ENCODE measurements around the gene RESP18.
"Not testable (repeated sequence)": the region's sequence is repeated elsewhere in the genome, so short reads cannot be mapped to it uniquely, and the experiment has no call there.

The RESP18 gene

GRCh38 chr2:219325657-219326315 is 6.8 kb downstream of the RESP18 start:
- DNase-seq (ENCODE audit: low spot score) = no peak

- no peak for DNase-seq (ENCODE audit: low spot score)
These were observed 7.4 kb downstream of the RESP18 start for GRCh38 chr2:219325136-219325535.

GRCh38 chr2:219323434-219323833 is 9.1 kb downstream of the RESP18 start:
- DNase-seq (ENCODE audit: low spot score) = no peak

DNA sequence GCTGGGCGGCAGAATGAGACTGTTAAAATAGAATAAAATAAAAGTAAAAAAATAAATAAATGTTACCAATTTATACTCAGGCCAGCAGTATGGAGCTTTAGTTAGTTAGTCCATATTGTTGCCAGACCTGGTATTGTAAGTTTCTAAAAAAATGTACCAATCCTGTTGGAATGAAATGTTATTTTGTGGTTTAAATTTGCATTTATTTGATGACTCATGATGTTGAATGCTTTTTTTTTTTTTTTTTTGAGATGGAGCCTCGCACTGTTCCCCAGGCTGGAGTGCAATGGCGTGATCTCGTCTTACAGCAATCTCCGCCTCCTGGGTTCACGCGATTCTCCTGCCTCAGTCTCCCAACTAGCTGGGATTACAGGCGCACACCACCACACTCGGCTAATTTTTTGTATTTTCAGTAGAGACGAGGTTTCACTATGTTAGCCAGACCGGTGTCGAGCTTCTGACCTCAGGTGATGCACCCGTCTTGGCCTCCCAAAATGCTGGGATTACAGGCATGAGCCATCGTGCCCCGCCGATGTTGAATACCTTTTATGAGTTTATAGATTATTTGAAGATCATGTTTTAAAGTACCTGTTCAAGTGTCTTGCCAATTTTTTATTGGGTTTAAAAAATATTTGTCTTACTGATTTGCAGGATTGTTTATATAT is 17.6 kb downstream of the RESP18 start:
- DNase-seq (ENCODE audit: low spot score) = no peak

- not testable (repeated sequence) for DNase-seq (ENCODE audit: low spot score)
These were observed 19.8 kb downstream of the RESP18 start for GRCh38 chr2:219312683-219313263.

GRCh38 chr2:219309278-219309677 is 23.3 kb downstream of the RESP18 start, which contains the start of gene PTPRN:
Gene PTPRN (minus strand): TSS chr2:219309401. CDS start chr2:219309332, 69 bp downstream.
- DNase-seq (ENCODE audit: low spot score) = no peak

DNA sequence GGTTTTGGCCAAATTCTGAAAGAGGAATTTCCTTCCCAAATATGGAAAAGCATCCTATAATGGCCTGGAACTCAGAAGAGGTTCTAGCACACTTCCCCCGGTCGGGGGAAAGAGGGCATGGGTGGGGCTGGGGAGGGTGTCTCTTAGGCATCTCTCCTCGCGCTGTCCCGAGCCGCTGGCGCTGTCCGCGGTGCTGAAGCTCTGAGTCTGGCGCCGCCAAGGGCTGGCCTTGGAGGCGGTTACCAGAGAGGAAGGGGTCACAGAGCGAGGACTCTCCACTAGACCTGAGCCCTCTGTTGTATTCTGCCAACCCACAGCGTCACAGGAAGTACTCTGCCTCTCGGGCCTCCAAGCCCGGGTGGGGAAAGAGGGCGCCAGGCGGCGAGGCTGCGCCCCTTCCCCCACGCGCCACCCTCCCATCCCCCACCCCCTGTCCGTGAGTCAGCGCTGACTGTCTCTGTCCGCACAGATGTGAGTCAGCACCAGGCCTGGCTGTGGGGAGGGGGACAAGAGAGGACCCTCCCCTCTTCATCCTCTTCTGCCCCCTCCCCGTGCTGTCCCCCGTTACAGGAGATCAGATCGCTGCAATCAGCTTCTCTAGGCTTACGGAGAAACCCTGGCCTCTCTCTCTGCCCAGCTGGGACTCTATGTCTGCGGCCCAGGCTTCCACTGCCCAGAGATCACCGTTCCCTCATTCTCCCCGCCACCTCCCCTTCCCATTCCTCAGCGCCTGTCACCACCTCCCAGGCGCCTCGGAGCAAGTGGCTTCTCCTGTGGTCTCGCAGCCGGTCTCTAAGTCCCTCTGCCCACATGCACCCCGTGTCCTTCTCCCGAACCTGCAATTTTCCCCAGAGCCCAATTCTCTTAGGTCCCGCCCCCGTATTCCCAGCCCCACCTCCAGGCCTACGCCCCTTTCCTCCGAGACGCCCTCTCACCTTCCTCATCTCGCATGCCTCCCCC is 24.1 kb downstream of the RESP18 start:
- peak; percentile 87 for DNase-seq (ENCODE audit: low spot score)

DNA sequence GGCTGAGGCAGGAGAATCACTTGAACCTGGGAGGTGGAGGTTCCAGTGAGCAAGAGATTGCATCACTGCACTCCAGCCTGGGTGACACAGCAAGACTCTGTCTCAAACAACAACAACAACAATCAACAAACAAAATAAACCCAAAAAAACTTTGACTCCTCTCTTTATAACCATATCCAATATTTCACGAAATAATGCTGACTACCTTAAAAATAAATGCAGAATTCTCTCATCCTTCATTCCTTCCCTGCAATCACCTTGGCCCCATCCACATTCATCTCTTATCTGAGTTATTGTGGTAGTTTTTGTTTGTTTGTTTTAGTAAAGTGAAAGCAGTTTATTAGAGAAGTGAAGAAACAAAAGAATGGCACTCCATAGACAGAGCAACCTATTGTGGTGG is 26.5 kb downstream of the RESP18 start:
- no peak for DNase-seq (ENCODE audit: low spot score)

- DNase-seq (ENCODE audit: low spot score) = no peak
These were observed 28.3 kb downstream of the RESP18 start for GRCh38 chr2:219304223-219304622.

DNA sequence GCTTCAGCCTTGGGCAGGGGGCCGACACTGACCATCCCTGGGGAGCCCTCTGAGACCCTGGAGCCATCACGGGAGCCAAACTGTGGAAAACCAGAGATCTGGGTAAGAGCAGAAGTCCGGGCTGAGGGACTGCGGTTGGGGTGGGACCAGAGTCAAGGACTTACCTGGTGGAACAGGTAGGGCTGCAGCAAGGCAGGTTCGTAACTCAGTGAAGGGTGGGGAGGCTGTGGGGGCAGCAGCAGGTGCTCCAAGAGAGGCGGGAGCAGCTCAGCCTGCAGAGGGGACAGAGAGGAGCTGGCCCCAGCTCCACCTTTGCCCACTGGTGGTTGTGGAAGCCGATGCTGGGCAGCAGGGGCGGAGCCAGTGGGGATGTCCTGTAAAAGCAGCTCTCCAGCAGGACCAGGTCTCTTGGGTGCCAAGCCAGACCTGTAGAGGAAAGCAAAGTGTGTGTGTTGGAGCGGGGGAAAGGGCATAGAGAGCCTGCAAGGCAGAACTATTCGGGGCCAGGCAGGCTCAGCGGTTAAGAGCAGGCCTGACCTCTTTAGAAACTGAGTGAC is 30.1 kb downstream of the RESP18 start:
- DNase-seq (ENCODE audit: low spot score) = no peak

DNA sequence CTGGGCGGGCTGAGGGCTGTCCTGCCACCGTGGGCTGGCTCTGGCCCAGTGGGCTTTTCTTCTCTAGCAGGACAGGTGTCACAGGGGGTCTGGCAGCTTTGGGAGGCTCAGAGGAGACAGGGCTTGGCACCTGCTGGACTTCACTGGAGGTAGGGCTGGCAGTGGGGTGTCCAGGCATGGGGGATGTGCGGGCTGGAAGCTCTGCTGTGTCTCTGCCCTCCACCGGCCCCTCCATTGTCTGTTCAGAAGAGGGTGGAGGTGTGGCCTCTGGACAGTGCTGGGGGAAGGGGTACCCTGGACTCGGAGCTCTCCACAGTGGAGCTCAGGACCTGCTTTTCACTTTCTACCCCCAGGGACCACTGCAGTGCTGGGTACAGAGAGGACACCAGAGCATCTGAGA is 32.5 kb downstream of the RESP18 start:
- no peak for DNase-seq (ENCODE audit: low spot score)

DNA sequence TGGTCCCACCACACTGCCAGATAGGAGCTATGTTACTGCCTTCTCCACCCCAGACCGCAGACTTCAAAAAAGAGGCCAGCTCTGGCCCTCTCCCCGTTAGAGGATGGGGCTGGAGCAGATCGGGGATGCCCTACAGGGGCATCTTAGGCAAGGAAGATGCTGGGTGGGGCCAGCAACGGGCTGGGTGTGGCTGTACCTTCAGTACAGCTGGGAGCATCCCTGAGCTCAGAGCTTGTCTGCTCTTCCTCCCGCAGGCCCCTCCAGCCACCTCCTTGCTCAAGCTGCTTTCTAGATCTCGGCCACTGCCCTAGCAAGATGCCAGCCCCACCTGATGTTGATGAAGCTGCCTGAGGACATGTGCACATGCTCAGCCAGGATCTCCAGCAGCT is 33.2 kb downstream of the RESP18 start:
- no peak for DNase-seq (ENCODE audit: low spot score)

DNA sequence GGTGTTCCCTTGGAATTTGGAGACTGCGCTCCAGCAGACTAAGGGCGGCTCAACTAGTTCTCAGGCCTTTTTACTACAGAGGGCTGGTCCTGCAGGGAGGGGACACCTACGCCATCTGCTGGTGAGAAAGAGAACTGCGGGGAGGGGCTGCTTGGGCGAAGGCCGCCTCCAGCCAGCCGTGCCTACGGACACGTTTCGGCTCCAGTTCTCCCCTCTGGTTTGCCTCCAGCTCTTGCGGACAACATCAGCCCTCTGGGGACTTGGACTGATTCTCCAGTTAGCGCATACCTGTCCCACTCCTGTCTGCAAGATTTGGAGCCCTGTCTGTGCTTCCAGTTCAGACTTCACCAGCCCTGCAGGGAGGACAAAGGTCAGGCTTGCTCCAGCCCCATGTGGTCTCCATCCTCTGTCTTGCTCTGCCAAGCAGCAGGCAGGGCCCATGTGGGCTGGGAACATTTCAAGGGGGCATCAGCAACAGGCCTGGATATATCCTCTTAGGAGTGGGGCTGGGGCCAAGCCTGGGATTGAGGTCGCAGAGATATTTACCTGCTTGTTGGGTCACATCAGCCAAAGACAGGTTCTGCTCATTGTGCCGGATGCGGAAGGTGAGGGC is 33.7 kb downstream of the RESP18 start:
- DNase-seq (ENCODE audit: low spot score) = peak; percentile 95

DNA sequence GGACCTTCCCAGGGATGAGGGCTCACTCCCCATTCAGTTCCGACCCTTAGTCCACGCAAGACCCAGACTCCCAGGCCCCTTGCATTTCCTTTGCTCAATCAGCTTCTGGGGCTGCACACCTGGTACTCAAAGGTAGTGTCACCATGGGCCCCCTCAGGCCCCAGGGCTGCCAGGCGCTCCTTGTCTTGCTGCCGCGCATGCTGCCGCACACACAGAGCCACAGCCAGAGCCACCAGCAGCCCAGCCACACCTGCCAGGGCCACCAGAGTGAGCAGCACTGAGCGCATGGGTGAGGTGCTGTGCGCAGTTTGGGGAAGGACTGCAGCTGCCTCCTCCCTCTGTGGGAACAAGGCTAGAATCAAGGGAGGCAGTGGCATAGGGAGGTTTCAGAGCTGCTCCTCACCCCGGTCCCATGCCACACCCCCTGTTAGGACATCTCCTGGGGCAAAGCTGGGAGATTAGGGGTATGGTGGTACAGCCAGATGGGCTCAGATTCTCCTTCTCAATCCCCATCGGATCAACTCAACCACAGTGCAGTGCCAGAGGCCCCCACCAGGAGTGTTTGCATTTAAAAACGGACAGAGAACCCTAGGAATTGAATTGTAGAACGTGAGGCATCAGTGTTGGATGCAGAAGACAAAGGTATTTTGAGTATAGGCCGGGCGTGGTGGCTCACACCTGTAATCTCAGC is 34.6 kb downstream of the RESP18 start:
- no peak for DNase-seq (ENCODE audit: low spot score)

GRCh38 chr2:219296631-219297391 is 35.7 kb downstream of the RESP18 start:
- no peak for DNase-seq (ENCODE audit: low spot score)

GRCh38 chr2:219296142-219296541 is 36.4 kb downstream of the RESP18 start:
- no peak for DNase-seq (ENCODE audit: low spot score)

DNA sequence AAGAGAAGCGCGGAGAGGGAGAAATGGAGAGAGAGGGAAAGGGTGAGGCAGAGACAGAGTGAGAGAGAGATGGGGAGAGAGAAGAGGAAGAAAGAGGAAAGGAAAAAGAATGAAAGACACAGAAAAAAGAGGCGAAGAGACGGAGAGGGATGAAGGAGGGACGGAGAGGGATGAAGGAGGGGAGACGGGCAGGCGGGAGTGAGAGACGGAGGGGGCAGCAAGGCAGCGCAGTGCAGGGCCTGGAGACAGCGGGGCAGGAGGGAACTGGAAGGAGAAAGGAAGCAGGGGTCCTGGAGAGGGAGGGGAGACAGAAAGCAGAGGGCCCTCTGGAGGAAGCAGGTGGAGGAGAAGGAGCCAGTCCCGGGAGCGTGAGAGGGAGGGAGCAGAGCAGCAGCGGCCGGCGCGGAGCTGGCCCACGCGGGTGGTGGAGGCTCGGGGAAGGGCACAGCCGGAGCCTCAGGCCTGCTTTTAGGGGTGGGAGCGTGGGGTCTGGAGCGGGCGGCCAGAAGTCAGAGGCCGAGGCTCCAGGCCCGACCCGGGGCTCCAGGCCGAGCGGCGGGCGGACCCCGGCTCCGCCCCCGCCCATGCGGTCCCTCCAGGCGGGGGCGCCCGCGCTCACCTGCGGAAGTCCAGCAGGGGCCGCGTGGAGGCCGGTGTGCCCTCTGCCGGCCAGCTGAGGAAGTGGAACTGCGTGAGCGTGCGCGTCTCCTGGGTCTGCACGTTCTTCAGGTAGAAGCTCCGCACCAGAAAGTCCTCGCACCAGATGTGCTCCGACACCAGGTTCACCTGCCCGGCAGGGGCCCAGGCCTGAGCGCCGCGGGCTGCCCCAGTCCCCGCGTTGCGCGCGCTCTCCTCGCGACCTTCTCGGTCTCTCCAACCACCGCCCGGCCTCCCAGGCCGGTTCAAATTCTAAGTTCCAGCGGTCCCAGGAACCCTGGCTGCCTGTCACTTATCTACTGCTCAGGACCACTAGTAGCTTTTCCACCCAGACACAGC is 37.9 kb downstream of the RESP18 start:
- peak; percentile 94 for DNase-seq (ENCODE audit: low spot score)

GRCh38 chr2:219293736-219294231 is 38.8 kb downstream of the RESP18 start:
- no peak for DNase-seq (ENCODE audit: low spot score)

- DNase-seq (ENCODE audit: low spot score) = no peak
These were observed 39.9 kb downstream of the RESP18 start for GRCh38 chr2:219292616-219293015.

All from AG08396 (cell line).